Measurements from ENCODE around the gene TMPRSS3. TPM values are rescaled to one million over a fixed set of nuclear protein-coding genes. Genes with fewer than 3 reads are reported as not detected.

The TMPRSS3 gene
- total and polyA plus RNA-seq, 10 donors, result 0.22 to 6.0 (median 0.70) TPM; not detected in 1

GRCh38 chr21:42398436-42399028 is 2.7 kb upstream of the TMPRSS3 start:
- intact Hi-C loops (cut with DNase I; ENCODE audit: low total_unique reads), result no loop called here
- peaks cover 0 to 13% (median 5%) of the 10 kb centered on the region in 8 donors for H3K9me3 ChIP-seq
- H3K36me3 ChIP-seq, result no peaks in the 10 kb centered on the region
- H3K4me3 ChIP-seq, result no peak overlapping the region
- H3K27ac ChIP-seq, result no peak overlapping the region
- peaks cover 0 to 10% (median 0%) of the 10 kb centered on the region in 6 donors for H3K4me1 ChIP-seq
- DNase-seq, result peak; percentile 34
- 77 to 85% (median 80%) methylated on average over 12 of the region's 12 CpGs for WGBS, 5 donors
- peaks cover 0 to under 1% (median 0%) of the 10 kb centered on the region in 7 donors for H3K27me3 ChIP-seq (replicated peaks in 1 of 7)
- TF ChIP-seq POLR2A (IDR thresholded peaks at IDR 0.05), result no peak

- Histone ChIP-seq H3K4me1 (peaks cover 0 to 10% (median 4%) of the 10 kb centered on the region in 6 donors), H3K27ac (no peak overlapping the region), H3K4me3 (no peak overlapping the region), H3K36me3 (no peaks in the 10 kb centered on the region), H3K27me3 (replicated peaks in 1 of 7) (no peaks in the 10 kb centered on the region), H3K9me3 (peaks cover 0 to 13% (median 5%) of the 10 kb centered on the region in 8 donors)
- intact Hi-C loops (cut with DNase I; ENCODE audit: low total_unique reads), result no loop called here
- DNase-seq, result peak; percentile 56
- no peak for TF ChIP-seq POLR2A (IDR thresholded peaks at IDR 0.05)
- no peak for TF ChIP-seq POLR2AphosphoS5 (IDR thresholded peaks at IDR 0.05)
- TF ChIP-seq, protein P1, sequence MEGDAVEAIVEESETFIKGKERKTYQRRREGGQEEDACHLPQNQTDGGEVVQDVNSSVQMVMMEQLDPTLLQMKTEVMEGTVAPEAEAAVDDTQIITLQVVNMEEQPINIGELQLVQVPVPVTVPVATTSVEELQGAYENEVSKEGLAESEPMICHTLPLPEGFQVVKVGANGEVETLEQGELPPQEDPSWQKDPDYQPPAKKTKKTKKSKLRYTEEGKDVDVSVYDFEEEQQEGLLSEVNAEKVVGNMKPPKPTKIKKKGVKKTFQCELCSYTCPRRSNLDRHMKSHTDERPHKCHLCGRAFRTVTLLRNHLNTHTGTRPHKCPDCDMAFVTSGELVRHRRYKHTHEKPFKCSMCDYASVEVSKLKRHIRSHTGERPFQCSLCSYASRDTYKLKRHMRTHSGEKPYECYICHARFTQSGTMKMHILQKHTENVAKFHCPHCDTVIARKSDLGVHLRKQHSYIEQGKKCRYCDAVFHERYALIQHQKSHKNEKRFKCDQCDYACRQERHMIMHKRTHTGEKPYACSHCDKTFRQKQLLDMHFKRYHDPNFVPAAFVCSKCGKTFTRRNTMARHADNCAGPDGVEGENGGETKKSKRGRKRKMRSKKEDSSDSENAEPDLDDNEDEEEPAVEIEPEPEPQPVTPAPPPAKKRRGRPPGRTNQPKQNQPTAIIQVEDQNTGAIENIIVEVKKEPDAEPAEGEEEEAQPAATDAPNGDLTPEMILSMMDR (IDR thresholded peaks at IDR 0.05 in 8 of 11, conservative IDR thresholded peaks at IDR 0.05 in 3 of 11), result no peak
- WGBS, 5 donors, result 78 to 86% (median 85%) methylated on average over 14 of the region's 14 CpGs
Observed at GRCh38 chr21:42397746-42398394, 2.0 kb upstream of the TMPRSS3 start.

GRCh38 chr21:42396799-42397745 is 1.2 kb upstream of the TMPRSS3 start:
- intact Hi-C loops (cut with DNase I; ENCODE audit: low total_unique reads), result no loop called here
- Histone ChIP-seq H3K4me3 (no peak overlapping the region), H3K9me3 (peaks cover 0 to 11% (median 4%) of the 10 kb centered on the region in 8 donors), H3K36me3 (no peaks in the 10 kb centered on the region), H3K27me3 (replicated peaks in 1 of 7) (peaks cover 0 to 5% (median 0%) of the 10 kb centered on the region in 7 donors), H3K4me1 (peaks cover 0 to 14% (median 5%) of the 10 kb centered on the region in 6 donors), H3K27ac (no peak overlapping the region)
- TF ChIP-seq, protein P1 (IDR thresholded peaks at IDR 0.05 in 8 of 11, conservative IDR thresholded peaks at IDR 0.05 in 3 of 11), result no peak
- TF ChIP-seq POLR2AphosphoS5 (IDR thresholded peaks at IDR 0.05), result no peak
- no peak for TF ChIP-seq POLR2A (IDR thresholded peaks at IDR 0.05)
- 78 to 88% (median 81%) methylated on average over 18 to 19 of the region's 19 CpGs for WGBS, 5 donors
- DNase-seq, result peak; percentile 37

DNA sequence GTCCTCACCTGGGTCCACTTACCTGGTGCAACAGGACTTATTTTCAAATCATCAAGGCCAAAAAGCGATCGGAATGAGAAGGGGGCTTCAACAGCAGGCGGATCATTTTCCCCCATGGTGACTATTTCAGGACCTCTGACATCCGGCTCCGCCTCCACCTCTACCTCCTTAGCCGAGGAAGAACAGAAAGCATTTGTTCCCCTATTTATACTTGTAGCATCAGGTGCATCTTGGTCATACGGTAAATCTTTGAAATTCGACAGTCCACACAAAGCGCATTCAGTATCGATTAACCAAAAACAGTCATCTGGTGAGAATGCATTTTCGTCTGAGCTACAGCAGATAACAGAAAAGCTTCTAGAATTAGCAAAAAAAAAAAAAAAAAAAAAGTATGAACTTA is 550 bp downstream of the TMPRSS3 start:
- Histone ChIP-seq H3K9me3 (no peaks in the 10 kb centered on the region), H3K27me3 (replicated peaks in 1 of 7) (peaks cover 0 to 5% (median 0%) of the 10 kb centered on the region in 7 donors), H3K4me3 (no peak overlapping the region), H3K27ac (no peak overlapping the region), H3K4me1 (peaks cover 0 to 14% (median 3%) of the 10 kb centered on the region in 6 donors), H3K36me3 (no peaks in the 10 kb centered on the region)
- TF ChIP-seq, protein P1 (IDR thresholded peaks at IDR 0.05 in 8 of 11, conservative IDR thresholded peaks at IDR 0.05 in 3 of 11), result no peak
- TF ChIP-seq POLR2AphosphoS5 (IDR thresholded peaks at IDR 0.05) (no peak), POLR2A (IDR thresholded peaks at IDR 0.05) (no peak)
- peak; percentile 4 for DNase-seq
- intact Hi-C loops (cut with DNase I; ENCODE audit: low total_unique reads), result no loop called here
- WGBS, 5 donors, result 90 to 94% (median 91%) methylated on average over 11 of the region's 11 CpGs

All from spleen (tissue), 11 donors.